ENCODE measurements around the gene IQCE.
"Not testable (repeated sequence)": the region's sequence is repeated elsewhere in the genome, so short reads cannot be mapped to it uniquely, and the experiment has no call there.

The IQCE gene

DNA sequence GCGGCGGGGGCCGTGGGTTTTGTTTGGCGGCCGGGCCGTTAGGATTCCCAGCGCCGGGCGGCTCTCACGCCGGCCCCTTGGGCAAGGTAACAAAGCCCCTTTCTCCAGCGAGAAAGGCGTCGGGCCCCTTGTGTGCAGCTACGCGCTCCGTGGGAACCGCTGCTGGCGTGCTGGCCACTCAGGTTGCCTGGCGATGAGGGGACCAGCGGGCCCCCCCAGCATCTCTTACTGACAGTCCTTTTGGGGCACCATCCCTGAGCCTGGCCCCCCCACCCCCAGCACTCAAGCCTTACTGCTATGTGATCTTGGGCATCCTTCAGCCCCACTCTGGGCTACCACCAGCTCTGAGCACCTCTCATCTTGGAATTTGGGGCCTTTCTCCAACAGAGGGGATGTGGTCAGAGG, 37.4 kb upstream of the IQCE start:
- no peak for DNase-seq (ENCODE audit: low read depth in 1 of 2, low spot score in 1 of 2)

DNA sequence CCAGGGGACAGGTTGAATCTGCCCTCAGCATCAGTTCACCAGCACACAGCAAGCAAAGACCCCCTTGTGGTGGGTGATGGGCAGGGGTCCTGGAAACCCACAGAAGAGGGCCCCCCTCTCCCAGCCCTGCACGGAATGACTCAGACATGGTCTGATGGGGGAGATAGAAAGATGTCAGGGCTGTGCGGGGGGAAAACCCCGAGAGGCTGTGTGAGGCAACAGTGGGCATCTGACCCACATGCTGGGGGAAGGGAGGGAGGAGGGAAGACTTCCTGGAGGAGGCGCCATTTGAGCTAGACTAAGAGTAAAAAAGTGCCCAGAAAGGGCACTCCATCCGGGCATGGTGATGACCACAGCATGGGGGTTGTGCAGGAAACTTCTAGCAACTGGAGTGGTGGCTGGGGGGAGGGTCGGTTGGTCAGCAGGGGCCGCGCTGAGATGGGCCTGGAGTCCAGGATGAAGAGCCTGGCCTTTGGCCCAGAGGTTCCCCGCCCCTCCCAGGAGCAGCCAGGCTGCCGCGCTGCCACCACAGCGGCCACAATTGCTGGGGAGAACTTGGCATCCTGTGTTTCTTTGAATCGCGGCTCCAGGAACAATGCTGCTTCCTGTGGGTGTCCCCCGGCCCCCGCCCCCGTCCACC, 36.7 kb upstream of the IQCE start:
- peak in 1 of 2 donors; percentile 57 for DNase-seq (ENCODE audit: low read depth in 1 of 2, low spot score in 1 of 2)

DNA sequence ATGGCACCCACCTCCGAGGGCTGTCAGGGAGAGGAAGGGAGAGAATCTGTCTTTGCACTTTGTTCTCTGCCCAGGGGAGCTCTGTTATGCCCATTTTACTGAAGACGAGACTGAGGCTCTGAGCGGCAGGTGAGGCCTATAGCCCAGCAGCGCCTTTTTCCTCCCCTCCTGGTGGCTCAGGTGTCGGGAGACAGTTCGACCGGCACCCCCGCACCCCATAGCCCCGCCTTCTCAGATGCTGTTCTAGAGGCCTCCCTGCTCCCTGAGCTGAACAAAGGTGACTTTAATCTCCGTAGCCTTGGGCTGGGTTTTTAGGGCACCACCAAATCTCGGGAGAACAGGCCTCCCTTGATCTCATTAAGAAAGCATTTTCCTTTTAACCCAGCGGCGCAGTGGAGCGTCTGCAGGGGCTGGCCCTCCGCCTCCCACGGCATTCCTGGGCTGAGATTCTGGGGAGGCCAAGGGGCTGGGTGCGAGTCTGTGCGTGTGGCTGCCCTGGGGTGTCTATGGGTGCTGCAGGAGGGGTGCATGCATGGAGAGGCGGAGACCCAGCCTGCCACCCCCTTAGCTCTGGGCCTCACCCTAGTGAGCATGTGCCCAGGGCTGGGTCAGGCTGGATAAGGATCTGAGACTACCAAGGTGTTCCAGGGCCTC, 35.9 kb upstream of the IQCE start:
- no peak for DNase-seq (ENCODE audit: low read depth in 1 of 2, low spot score in 1 of 2)

DNA sequence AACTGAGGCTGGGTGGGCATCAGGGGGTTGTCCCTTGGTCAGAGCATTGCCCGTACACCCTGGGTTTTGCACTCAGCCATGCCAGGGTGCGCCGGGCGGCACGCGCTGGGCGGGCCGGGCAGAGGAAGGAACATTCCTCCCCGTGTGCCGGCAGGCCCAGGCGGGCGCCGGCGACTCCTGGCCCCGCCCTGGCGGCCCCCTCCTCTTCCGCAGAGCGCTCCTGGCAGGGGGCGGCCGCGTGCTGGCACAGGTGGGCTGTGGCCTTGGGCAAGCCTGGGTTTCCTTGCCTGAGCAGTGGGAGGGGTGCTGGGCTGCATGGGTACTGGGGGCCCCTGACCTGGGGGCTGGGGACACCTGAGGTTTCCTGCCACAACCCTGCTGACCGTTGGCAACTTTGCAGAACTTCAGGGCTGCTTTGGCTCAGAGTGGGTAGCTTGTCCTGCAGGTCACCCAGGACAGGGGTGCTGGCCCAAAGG, 35.3 kb upstream of the IQCE start:
- DNase-seq (ENCODE audit: low read depth in 1 of 2, low spot score in 1 of 2) = no peak

DNA sequence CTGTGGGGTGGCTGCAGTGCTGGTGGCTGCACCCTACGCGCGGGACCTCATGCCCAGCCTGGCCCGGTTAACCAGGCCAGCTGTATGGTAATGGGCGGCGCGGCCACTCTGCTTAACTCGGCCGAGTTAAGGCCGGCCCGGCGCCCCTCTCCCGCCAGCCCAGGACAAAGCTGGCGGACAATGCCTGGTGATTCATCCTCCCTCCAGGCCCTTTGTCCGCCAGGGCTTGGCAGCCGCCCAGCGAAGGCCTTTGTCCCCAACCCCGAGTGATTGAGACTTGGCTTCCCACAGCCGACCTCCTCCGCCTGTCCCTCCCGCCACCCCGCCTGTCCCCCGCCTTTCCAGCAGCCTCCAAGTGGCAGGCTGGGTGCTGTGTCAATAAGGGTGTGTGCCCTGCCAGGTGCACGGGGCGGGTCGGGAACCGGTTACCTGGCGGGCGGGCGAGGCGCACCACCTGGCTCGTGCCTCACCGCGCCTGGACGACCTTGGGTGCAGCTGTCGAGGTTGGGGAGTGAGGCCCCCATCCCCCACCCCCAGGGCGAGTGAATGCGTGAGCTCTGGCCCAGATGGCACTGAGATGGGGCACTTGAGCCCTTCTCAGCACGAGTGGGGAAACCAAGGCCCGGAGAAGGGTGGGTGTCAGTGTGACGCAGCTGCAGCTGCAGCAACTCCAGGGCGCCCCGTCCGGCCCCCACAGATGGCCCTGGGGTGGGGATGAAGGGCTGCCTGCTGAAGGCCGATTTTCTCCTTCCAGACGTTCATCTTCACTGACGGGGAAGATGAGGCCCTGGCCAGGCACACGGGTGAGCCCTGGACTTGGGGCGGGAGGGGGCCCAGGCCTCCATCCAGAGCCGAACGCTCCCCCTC, 34.6 kb upstream of the IQCE start:
- no peak for DNase-seq (ENCODE audit: low read depth in 1 of 2, low spot score in 1 of 2)

DNA sequence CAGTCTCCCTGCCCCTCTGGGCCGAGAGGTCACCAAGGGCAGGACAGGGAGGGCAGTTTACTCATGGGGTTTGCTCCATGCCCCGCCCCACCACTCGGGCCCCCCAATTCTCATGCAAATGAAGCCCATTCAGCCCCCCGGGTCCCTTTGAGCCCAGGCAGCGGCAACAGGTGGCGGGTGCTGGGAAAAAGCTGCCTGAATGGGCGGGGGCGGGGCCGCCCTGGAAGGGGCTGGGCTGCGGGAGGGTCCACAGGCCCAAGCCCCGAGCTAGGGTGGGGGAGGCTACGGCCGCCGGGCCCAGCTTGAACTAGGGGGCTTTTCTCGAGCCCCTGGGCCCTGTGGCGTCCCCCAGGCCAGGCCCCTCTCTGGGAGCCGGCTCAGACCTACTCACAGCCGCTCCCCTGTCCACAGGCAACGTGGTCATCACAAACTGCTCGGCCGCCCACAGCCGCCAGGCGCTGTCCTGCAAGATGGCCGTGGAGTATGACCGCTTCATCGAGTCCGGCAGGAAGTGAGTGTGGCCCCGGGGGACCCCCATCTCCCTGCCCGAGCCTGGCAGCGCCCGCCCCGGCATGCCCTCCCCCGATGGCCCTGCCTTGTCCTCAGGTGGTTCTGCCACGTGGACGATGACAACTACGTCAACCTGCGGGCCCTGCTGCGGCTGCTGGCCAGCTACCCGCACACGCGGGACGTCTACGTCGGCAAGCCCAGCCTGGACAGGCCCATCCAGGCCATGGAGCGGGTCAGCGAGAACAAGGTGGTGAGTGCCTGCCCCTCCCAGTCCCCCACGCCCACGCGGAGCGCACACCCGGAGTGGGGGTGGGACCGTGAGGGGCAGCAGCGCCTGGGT, 33.7 kb upstream of the IQCE start:
- DNase-seq (ENCODE audit: low read depth in 1 of 2, low spot score in 1 of 2) = no peak

DNA sequence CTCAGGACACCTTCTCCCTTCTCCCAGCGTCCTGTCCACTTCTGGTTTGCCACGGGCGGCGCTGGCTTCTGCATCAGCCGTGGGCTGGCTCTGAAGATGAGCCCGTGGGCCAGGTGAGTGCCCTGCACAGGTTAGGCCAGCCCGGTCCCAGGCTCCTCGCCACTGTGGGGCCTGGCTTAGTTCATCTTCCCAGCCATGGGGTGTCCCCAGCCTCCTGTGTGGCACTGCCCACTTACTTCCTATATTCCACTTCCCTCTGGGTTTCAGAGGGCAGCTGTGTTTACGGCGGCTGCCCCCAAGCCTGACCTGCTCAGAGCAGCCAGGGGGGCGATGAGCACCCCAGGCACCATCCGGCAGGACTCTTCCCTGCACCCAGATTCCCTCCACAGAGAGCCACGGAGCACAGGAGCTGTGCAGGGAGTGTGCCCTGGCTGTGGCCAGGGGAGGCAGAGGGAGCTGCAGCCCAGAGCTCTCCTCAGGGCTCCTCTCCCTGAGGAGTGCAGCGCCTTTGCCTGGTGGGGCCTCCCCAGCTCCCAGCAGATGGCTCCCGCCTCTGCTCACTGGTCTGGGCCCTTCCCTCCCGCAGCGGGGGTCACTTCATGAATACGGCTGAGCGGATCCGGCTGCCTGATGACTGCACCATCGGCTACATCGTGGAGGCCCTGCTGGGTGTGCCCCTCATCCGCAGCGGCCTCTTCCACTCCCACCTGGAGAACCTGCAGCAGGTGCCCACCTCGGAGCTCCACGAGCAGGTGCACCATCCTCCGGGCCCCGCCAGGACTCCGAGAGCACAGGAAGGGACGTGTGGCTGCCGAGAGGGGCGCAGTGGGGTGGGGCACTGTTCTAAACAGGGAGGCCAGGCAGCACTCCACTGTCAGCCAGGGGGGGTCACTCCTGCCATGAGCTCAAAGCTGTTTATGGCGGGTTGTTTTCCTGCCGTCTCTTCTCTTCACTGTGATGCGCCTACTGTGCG, 32.8 kb upstream of the IQCE start:
- no peak for DNase-seq (ENCODE audit: low read depth in 1 of 2, low spot score in 1 of 2)

DNA sequence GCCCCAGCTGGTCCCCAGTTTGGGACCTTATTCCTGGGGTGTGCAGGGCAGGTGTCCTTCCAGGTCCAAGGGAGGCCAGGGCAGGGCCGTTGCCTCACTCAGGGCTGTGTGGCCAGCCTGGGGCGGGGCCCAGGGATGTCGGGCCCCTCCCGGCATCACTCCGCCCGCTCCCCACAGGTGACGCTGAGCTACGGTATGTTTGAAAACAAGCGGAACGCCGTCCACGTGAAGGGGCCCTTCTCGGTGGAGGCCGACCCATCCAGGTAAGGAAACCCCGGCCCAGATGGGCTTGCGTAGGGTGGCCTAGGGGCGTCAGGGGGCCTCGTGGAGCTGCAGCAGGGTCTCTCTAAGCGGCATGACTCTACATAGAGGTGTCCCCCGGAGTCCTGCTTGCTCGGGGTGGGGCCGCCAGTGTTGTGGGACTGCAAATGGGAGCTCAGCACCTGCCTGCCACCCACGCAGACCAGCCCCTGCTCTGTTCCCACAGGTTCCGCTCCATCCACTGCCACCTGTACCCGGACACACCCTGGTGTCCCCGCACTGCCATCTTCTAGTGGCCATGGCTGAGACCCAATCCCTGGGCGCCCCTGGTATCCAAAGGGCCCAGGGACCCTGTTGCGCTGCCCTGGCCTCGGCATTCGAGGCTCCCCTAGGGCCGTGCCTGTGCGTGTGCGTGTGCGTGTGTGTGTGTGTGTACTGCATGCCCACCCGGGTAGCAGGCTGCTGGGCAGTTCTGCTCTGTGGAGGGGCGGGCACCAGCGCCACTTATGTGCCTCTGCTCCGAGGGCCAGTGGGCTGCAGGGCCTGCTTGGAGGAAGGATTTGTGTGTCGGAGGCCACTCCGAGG, 31.9 kb upstream of the IQCE start:
- no peak for DNase-seq (ENCODE audit: low read depth in 1 of 2, low spot score in 1 of 2)

DNA sequence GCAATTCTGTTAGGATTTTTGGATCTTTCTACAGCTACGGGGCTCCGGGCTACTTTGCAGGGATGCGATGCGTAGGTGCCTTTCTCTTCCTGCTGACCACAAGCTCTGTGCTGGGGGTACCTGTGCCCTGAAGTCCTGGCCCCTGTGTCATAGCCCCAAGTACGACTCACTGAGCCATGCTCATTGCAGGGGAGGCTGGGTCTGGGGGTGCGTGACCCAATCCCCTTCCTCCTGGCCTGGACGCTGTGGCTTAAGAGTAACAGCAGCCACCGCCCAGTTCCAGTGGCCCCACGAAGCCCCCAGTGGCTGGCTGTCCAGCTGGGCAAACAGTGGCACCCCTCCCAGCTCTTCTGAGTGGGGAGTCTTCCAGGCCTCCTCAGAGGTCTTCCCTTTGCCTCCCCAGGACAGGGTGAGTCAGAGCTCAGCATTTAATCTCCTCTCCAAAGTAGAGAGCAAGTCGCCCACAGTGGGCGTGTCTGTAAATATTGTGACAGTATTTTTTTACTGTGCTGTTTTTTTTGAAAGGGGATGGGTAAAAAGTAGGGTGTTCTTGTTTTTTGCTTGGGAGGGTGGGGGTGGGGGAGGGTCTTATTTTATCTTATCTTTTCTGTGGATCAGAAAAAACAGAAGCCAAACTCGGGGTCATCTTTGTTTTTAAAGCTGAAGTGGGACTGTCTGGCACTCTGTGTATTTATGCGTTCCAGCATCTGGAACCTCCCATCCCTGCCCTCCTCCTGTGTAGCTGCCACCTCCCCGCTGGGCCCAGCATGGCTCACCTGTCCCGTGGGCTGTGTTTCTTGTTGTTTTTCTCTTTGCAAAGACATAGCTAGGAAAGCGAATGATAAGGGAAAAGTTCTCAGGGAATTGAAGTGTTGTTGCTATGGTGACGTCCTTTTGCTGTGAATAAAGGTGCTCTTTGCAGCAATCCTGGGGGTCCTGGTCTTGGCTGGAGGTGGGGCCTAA, 31.0 kb upstream of the IQCE start:
- no peak for DNase-seq (ENCODE audit: low read depth in 1 of 2, low spot score in 1 of 2)

DNA sequence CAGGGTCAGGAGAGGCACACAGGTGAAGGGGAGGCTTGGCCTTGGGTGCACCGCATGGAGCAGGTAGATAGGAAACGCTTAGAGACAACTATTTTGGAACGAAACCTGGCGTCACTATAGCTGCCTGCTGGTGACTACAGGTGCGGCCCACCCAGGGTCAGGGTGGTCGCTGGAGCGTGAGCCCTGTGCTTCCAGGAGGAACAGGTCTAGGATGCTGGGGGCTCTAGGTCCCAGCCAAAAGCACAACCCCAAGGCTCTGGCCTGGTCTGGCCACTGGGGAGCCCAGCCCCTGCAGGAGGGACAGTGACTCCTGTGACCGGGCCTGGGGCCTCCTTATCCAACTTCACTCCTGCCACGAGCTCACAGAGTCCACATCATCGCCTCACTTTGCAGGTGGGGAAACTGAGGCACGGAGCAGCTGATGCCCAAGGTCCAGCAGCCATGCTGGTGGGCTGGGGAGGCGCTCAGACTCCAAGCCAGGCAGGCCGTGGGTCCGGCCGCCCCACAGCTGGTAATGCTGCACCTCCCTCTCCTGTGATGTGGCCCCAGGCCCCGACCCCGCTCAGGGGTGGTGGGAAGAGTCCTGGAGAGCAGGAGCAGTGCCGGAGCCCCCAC, 30.2 kb upstream of the IQCE start:
- DNase-seq (ENCODE audit: low read depth in 1 of 2, low spot score in 1 of 2) = no peak

DNA sequence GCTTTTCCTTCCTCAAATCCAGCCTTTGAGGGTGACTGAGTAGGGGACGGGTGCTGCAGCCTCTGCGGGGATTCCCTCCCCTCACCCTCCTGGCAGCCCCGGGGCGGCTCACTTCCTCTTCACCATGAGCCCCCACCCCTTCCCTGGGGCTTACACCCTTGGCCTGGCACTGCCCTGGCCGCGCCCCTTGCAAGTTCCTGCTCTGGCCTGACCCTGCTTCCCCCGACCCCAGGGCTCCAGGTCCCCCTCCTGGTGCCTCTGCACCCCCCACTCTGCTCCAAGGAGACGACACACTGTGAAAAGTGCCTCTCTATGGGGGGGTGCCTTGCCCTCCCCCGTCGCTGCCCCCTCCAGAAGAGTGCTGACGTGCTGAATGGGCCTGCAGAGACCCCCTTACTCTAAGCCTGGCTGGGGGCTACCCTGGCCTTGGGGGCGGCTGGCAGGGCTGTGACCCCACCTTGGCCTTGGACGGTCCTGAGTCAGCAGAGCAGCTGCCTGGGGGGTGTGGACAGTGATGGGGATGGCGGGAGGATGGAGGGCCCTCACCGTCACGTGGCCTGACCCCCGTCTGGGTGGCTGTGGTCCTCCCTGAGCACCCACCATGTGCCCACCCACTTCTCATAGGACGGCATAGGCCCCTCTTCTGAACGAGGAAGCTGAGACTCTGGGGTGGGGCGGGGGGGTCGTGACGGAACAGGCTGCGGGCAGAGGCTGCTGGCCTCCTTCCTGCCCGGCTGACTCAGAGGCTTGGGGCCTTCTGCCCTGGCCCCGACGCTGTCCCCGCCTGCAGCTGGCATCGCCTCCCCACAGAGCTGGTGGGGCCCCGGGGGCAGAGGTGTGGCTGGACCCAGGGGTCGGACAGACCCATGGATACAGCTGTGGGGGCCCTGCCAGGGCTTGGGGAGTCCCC, 29.4 kb upstream of the IQCE start:
- peak in 1 of 2 donors; percentile 32 for DNase-seq (ENCODE audit: low read depth in 1 of 2, low spot score in 1 of 2)

DNA sequence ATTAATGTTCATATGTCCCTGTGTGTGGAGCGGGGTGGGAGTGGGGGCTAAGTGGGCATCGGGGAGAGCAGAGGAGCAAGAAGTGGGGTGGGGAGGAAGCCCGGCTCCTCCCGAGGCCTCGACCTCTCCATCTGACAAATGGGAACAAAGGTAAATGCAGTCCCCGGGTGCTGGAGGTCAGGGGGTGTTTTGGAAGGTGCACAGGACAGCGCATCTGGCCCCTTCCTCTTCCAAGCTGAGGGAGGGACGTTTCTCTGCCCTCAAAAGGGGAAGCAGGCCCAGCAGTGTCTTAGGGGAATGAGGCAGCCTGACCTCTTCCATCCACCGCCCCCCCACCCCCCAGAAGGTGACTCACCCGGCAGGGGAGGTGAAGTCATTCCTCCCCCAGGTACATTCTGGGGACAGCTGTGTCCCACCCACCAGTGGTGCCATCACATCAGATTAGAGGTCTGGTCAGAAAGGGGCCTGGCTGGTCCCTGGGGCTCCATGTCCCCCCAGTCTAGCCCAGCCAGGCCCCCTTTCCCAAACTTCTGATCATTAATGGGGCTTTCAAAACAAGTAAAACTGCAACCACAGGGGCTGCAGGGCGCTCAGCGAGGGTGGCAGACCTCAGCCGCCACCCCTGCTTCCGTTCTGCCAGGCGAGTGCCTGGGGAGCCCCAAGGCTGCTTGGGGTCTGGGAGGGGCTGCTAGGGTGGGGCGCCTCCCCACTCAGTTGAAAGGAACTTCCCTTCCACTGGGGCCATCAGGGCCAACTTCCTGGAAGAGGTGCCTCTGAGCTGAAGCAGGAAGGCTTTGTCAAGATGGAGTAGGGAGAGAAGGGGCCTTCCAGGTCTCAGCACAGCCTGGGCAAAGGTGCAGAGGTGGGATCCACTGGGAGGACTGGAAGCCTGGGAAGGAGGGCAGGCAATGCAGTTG, 28.4 kb upstream of the IQCE start:
- DNase-seq (ENCODE audit: low read depth in 1 of 2, low spot score in 1 of 2) = peak; percentile 50 to 59

DNA sequence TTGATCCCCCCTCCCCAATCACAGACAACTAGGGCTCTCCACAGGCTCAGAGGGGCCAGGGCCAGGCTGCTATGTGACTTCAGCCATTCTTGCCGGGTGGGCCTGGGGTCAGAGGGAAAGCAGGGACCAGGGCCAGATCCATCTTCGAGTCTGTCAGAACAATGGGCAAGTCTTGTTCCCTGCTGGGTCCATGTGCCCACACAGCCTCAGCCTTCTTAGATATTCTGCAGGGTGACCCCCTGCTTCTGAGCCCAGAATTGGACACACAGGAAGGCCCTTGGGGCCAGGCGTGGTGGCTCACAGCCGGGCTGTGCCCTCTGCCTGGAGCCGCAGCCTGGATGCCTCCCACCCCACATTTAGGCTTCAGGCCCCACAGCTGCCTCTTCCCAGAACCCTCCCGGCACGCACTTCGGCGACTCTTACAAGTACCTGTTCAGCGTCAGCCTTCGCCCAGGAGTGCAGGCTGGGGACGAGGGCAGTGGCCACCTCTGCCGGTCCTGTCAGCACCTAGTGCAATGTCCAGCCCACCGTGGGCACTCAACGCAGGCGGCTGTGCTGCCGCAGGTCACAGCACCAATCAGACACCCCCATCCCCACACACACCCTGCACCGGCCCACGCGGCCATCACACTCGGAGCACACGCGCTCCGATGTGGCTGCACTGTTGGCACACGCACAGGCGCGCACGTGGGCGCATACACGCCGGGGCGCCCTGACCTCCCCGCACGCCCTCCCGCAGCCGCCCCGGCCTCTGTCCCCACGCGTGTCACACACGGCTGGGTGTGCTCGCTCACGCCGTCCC, 27.6 kb upstream of the IQCE start:
- DNase-seq (ENCODE audit: low read depth in 1 of 2, low spot score in 1 of 2) = not testable (repeated sequence)

DNA sequence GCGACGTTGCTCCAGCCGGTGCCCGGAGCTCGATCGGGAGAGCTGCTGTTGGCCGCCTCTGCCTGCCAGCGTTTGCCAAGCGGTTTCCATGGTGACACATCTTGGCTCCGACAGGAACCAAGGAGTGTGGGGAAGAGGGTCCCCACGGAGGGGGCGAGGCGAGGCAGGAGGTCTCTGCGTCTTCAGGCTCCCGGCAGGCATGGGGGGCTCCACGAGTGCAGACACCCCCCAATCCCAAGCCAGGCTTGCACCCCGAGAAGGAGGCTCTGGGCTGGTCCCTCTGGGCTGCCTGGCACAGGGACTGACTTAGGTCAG, 27.0 kb upstream of the IQCE start:
- DNase-seq (ENCODE audit: low read depth in 1 of 2, low spot score in 1 of 2) = not testable (repeated sequence)

Measured in activated T-helper 1 cell treated with anti-CD3 and anti-CD28 coated beads, Interleukin-2, amount 50 U/mL, for 16 hours (primary cell).